Measurements from ENCODE around the gene TES.

TES gene

GRCh38 chr7:116269466-116269865, 59.1 kb downstream of the TES start:
- WGBS (ENCODE audit: extremely low coverage, insufficient coverage, low lambda C conversion rate), result no CpG with 5 or more reads among the region's 4 CpGs

GRCh38 chr7:116271161-116271913, 61.0 kb downstream of the TES start:
- Histone ChIP-seq H3K4me2 (ENCODE audit: low read length) (no peak overlapping the region), H3K4me1 (ENCODE audit: control insufficient read depth, low read depth, low read length) (peaks cover 2% of the 10 kb centered on the region), H3K79me2 (ENCODE audit: control insufficient read depth, insufficient read depth, low read length) (no peaks in the 10 kb centered on the region), H4K8ac (ENCODE audit: low read depth, low read length) (no peak overlapping the region), H4K5ac (ENCODE audit: low read length) (no peak overlapping the region), H2BK5ac (ENCODE audit: low read length) (no peak overlapping the region), H3K9ac (ENCODE audit: low read length) (no peak overlapping the region), H3K4ac (ENCODE audit: low read depth, low read length) (no peak overlapping the region), H3K56ac (ENCODE audit: low read length) (no peak overlapping the region), H3K4me3 (ENCODE audit: low read length) (no peak overlapping the region), H2BK120ac (ENCODE audit: low read depth, low read length) (no peak overlapping the region), H3K27me3 (ENCODE audit: insufficient read depth, low read length, poor library complexity) (no peaks in the 10 kb centered on the region), H2AK5ac (ENCODE audit: low read length) (no peak overlapping the region), H3K79me1 (ENCODE audit: low read length) (no peaks in the 10 kb centered on the region), H3K18ac (ENCODE audit: low read length) (no peak overlapping the region), H3K23ac (ENCODE audit: low read length) (no peak overlapping the region), H2BK15ac (replicated peaks; ENCODE audit: low read depth) (no peak overlapping the region), H3K27ac (ENCODE audit: low read depth, low read length) (no peak overlapping the region), H3K36me3 (ENCODE audit: control insufficient read depth, insufficient read depth, low read length) (no peaks in the 10 kb centered on the region)
- no CpG with 5 or more reads among the region's 5 CpGs for WGBS (ENCODE audit: extremely low coverage, insufficient coverage, low lambda C conversion rate)
- DNase-seq, result no peak

More at GRCh38 chr7:116269466-116269865, 59.1 kb downstream of the TES start:
- Histone ChIP-seq H3K36me3 (ENCODE audit: control insufficient read depth, insufficient read depth, low read length) (no peaks in the 10 kb centered on the region), H3K23ac (ENCODE audit: low read length) (no peak overlapping the region), H2BK15ac (replicated peaks; ENCODE audit: low read depth) (no peak overlapping the region), H3K79me2 (ENCODE audit: control insufficient read depth, insufficient read depth, low read length) (no peaks in the 10 kb centered on the region), H3K4ac (ENCODE audit: low read depth, low read length) (no peak overlapping the region), H3K4me3 (ENCODE audit: low read length) (no peak overlapping the region), H2BK120ac (ENCODE audit: low read depth, low read length) (no peak overlapping the region), H3K18ac (ENCODE audit: low read length) (no peak overlapping the region), H3K27me3 (ENCODE audit: insufficient read depth, low read length, poor library complexity) (no peaks in the 10 kb centered on the region), H3K27ac (ENCODE audit: low read depth, low read length) (no peak overlapping the region), H3K56ac (ENCODE audit: low read length) (no peak overlapping the region), H3K9ac (ENCODE audit: low read length) (no peak overlapping the region), H3K4me1 (ENCODE audit: control insufficient read depth, low read depth, low read length) (peaks cover 2% of the 10 kb centered on the region), H4K5ac (ENCODE audit: low read length) (no peak overlapping the region), H3K4me2 (ENCODE audit: low read length) (no peak overlapping the region), H2AK5ac (ENCODE audit: low read length) (no peak overlapping the region), H3K79me1 (ENCODE audit: low read length) (no peaks in the 10 kb centered on the region), H4K8ac (ENCODE audit: low read depth, low read length) (no peak overlapping the region), H2BK5ac (ENCODE audit: low read length) (no peak overlapping the region)
- DNase-seq, result no peak

GRCh38 chr7:116271963-116272886, 61.9 kb downstream of the TES start:
- H3K36me3 ChIP-seq (ENCODE audit: control insufficient read depth, insufficient read depth, low read length), result no peaks in the 10 kb centered on the region
- WGBS (ENCODE audit: extremely low coverage, insufficient coverage, low lambda C conversion rate), result no CpG with 5 or more reads among the region's 4 CpGs
- no peak overlapping the region for H3K9ac ChIP-seq (ENCODE audit: low read length)
- H3K23ac ChIP-seq (ENCODE audit: low read length), result no peak overlapping the region
- no peak overlapping the region for H2AK5ac ChIP-seq (ENCODE audit: low read length)
- no peak overlapping the region for H4K8ac ChIP-seq (ENCODE audit: low read depth, low read length)
- no peak overlapping the region for H3K18ac ChIP-seq (ENCODE audit: low read length)
- H3K4me2 ChIP-seq (ENCODE audit: low read length), result no peak overlapping the region
- no peak overlapping the region for H2BK15ac ChIP-seq (replicated peaks; ENCODE audit: low read depth)
- no peak overlapping the region for H3K4ac ChIP-seq (ENCODE audit: low read depth, low read length)
- H3K4me3 ChIP-seq (ENCODE audit: low read length), result no peak overlapping the region
- no peaks in the 10 kb centered on the region for H3K79me2 ChIP-seq (ENCODE audit: control insufficient read depth, insufficient read depth, low read length)
- H3K4me1 ChIP-seq (ENCODE audit: control insufficient read depth, low read depth, low read length), result peaks cover 2% of the 10 kb centered on the region
- H3K27ac ChIP-seq (ENCODE audit: low read depth, low read length), result no peak overlapping the region
- no peak overlapping the region for H2BK120ac ChIP-seq (ENCODE audit: low read depth, low read length)
- H2BK5ac ChIP-seq (ENCODE audit: low read length), result no peak overlapping the region
- H3K56ac ChIP-seq (ENCODE audit: low read length), result no peak overlapping the region
- no peak overlapping the region for H4K5ac ChIP-seq (ENCODE audit: low read length)
- DNase-seq, result peak; percentile 41
- no peaks in the 10 kb centered on the region for H3K79me1 ChIP-seq (ENCODE audit: low read length)
- no peaks in the 10 kb centered on the region for H3K27me3 ChIP-seq (ENCODE audit: insufficient read depth, low read length, poor library complexity)

DNA sequence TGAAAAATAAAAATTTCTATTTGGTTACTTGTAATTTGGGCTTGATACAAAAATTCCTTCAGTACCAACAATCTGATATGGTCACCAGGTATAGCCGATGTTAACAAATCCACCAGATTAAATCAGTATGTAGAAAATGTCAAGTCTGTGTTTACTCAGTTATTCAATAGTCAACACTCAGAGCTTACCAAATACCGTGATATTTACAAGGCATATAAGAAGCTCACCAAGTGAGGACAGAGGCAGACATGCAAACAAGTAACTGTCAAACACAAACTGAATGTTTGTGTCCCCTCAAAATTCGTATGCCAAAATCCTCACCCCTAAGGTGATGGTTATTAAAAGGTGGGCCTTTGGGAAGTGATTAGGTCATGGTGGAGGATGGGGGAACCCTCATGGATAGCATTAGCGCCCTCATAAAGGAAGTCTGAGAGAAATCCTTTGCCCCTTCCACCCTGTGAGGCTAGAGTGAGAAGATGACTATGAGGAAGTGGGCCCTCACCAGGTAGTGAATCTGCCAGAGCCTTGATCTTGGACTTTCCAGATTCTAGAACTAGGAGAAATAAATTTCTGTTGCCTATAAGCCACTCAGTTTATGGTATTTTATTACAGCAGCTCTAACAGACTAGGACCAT, 63.1 kb downstream of the TES start:
- no peaks in the 10 kb centered on the region for H3K36me3 ChIP-seq (ENCODE audit: control insufficient read depth, insufficient read depth, low read length)
- no peak overlapping the region for H3K18ac ChIP-seq (ENCODE audit: low read length)
- no peaks in the 10 kb centered on the region for H3K79me1 ChIP-seq (ENCODE audit: low read length)
- no peak overlapping the region for H4K8ac ChIP-seq (ENCODE audit: low read depth, low read length)
- H3K23ac ChIP-seq (ENCODE audit: low read length), result no peak overlapping the region
- H3K56ac ChIP-seq (ENCODE audit: low read length), result no peak overlapping the region
- no peak for DNase-seq
- peaks cover 2% of the 10 kb centered on the region for H3K4me1 ChIP-seq (ENCODE audit: control insufficient read depth, low read depth, low read length)
- H3K79me2 ChIP-seq (ENCODE audit: control insufficient read depth, insufficient read depth, low read length), result no peaks in the 10 kb centered on the region
- H3K27me3 ChIP-seq (ENCODE audit: insufficient read depth, low read length, poor library complexity), result no peaks in the 10 kb centered on the region
- no peak overlapping the region for H2AK5ac ChIP-seq (ENCODE audit: low read length)
- no peak overlapping the region for H2BK15ac ChIP-seq (replicated peaks; ENCODE audit: low read depth)
- H3K4me2 ChIP-seq (ENCODE audit: low read length), result no peak overlapping the region
- H4K5ac ChIP-seq (ENCODE audit: low read length), result no peak overlapping the region
- H3K4ac ChIP-seq (ENCODE audit: low read depth, low read length), result no peak overlapping the region
- H3K4me3 ChIP-seq (ENCODE audit: low read length), result no peak overlapping the region
- no CpG with 5 or more reads among the region's 4 CpGs for WGBS (ENCODE audit: extremely low coverage, insufficient coverage, low lambda C conversion rate)
- H2BK120ac ChIP-seq (ENCODE audit: low read depth, low read length), result no peak overlapping the region
- no peak overlapping the region for H3K9ac ChIP-seq (ENCODE audit: low read length)
- no peak overlapping the region for H2BK5ac ChIP-seq (ENCODE audit: low read length)
- H3K27ac ChIP-seq (ENCODE audit: low read depth, low read length), result no peak overlapping the region

DNA sequence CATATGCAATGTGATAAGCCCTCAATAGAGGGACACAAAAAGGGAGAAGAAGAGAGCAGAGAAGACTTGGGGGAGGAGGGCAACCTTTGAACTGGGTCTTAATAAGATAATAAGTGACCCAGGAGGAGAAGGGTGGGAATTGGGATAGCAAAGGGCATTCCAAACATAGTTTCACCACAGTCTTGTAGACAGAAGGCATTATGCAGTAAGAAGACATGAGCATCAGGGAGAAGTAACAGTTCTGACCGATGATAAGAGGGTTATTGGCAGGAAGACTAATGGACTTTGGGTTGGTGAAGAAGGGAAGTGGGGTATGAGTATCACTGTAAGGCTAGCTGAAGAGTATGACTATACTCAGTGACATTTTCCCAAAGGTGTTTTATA, 63.6 kb downstream of the TES start:
- H3K56ac ChIP-seq (ENCODE audit: low read length), result no peak overlapping the region
- peak; percentile 50 for DNase-seq

More for the DNA sequence above, 63.6 kb downstream of the TES start:
- no peaks in the 10 kb centered on the region for H3K79me1 ChIP-seq (ENCODE audit: low read length)
- peaks cover 2% of the 10 kb centered on the region for H3K4me1 ChIP-seq (ENCODE audit: control insufficient read depth, low read depth, low read length)
- no peak overlapping the region for H3K4me2 ChIP-seq (ENCODE audit: low read length)
- H3K27ac ChIP-seq (ENCODE audit: low read depth, low read length), result no peak overlapping the region
- WGBS (ENCODE audit: extremely low coverage, insufficient coverage, low lambda C conversion rate), result no CpG with 5 or more reads among the region's 1 CpG
- no peak overlapping the region for H3K23ac ChIP-seq (ENCODE audit: low read length)
- no peak overlapping the region for H3K9ac ChIP-seq (ENCODE audit: low read length)
- no peak overlapping the region for H2AK5ac ChIP-seq (ENCODE audit: low read length)
- H2BK120ac ChIP-seq (ENCODE audit: low read depth, low read length), result no peak overlapping the region
- no peak overlapping the region for H2BK15ac ChIP-seq (replicated peaks; ENCODE audit: low read depth)
- no peak overlapping the region for H3K18ac ChIP-seq (ENCODE audit: low read length)
- no peak overlapping the region for H2BK5ac ChIP-seq (ENCODE audit: low read length)
- no peaks in the 10 kb centered on the region for H3K79me2 ChIP-seq (ENCODE audit: control insufficient read depth, insufficient read depth, low read length)
- H3K36me3 ChIP-seq (ENCODE audit: control insufficient read depth, insufficient read depth, low read length), result no peaks in the 10 kb centered on the region
- no peak overlapping the region for H3K4me3 ChIP-seq (ENCODE audit: low read length)
- no peak overlapping the region for H4K8ac ChIP-seq (ENCODE audit: low read depth, low read length)
- H3K4ac ChIP-seq (ENCODE audit: low read depth, low read length), result no peak overlapping the region
- no peaks in the 10 kb centered on the region for H3K27me3 ChIP-seq (ENCODE audit: insufficient read depth, low read length, poor library complexity)
- H4K5ac ChIP-seq (ENCODE audit: low read length), result no peak overlapping the region

All from mesendoderm (in vitro differentiated cells).